B cell (primary cell): ENCODE data around the gene VSIG10L. TPM values are rescaled to one million over a fixed set of nuclear protein-coding genes. Genes with fewer than 3 reads are reported as not detected.

Experiments used
- ATAC-seq: fragments of 200-7000 bp; cut with Tn5 transposase; one replicate; pipeline ENCODE4 v1.10.0; 2021; ENCODE audit warnings: low read depth, mild to moderate bottlenecking, moderate number of reproducible peaks, moderate library complexity
- CTCF ChIA-PET: fragments of 350-600 bp; sonication (Branson Sonifier 250); formaldehyde crosslinking; loops from one replicate; lab custom pipeline; 2021; ENCODE audit warnings: antibody characterized with exemption, inconsistent platforms; lab: Charles Lee
- POLR2A ChIA-PET: fragments of 350-600 bp; sonication (Branson Sonifier 250); formaldehyde crosslinking; loops from one replicate; lab custom pipeline; 2021; ENCODE audit warnings: antibody characterized with exemption; lab: Charles Lee
- DNase-seq: peaks from one replicate; pipeline ENCODE4 v3.0.0; 2013
- H2AFZ ChIP-seq: 2 replicates; pipeline ENCODE4 v1.6.1; 2012; ENCODE audit warnings: mild to moderate bottlenecking, low read depth, low read length; ENCODE audit not compliant: insufficient read depth, poor library complexity, severe bottlenecking
- H3K27ac ChIP-seq, 2 donors: 1 replicate in 1 of 2; 2 replicates in 1 of 2; pipeline ENCODE4 v1.5.1; 2012 to 2013; ENCODE audit warnings: low read length in 2 of 2, mild to moderate bottlenecking in 2 of 2, moderate library complexity in 1 of 2
- H3K27me3 ChIP-seq, 4 experiments: fragments of 200-600 bp in 1 of 4; sonication (generic) in 1 of 4; replicated peaks in 1 of 4; 1 replicate in 2 of 4; 2 replicates in 2 of 4; pipeline versions ENCODE4 v1.6.1 to v1.7.0; 2013 to 2016; ENCODE audit warnings: low read length in 3 of 4, mild to moderate bottlenecking in 2 of 4, mixed read lengths in 1 of 4, moderate library complexity in 1 of 4; ENCODE audit not compliant: insufficient read depth in 4 of 4, control insufficient read depth in 3 of 4; ENCODE audit errors: control extremely low read depth in 1 of 4
- H3K36me3 ChIP-seq, 2 experiments: replicated peaks in 1 of 2; 1 replicate in 1 of 2; 2 replicates in 1 of 2; pipeline versions ENCODE4 v1.6.1 to v1.7.1; 2013; ENCODE audit warnings: low read length in 1 of 2; ENCODE audit not compliant: insufficient read depth in 2 of 2, control insufficient read depth in 1 of 2; ENCODE audit errors: control extremely low read depth in 1 of 2, extremely low read depth in 1 of 2
- H3K4me1 ChIP-seq, 2 donors: fragments of 200-600 bp in 1 of 2; sonication (generic) in 1 of 2; 1 replicate in 1 of 2; 2 replicates in 1 of 2; pipeline versions ENCODE4 v1.5.1 to v1.6.1; 2013 to 2017; ENCODE audit warnings: low read length in 2 of 2; ENCODE audit not compliant: control insufficient read depth in 2 of 2, insufficient read depth in 2 of 2
- H3K4me2 ChIP-seq: replicated peaks from 2 replicates; pipeline ENCODE3; 2012; ENCODE audit warnings: mild to moderate bottlenecking, low read depth, low read length; ENCODE audit not compliant: poor library complexity, severe bottlenecking
- H3K4me3 ChIP-seq, 5 experiments: fragments of 200-600 bp in 1 of 5; sonication (generic) in 1 of 5; 1 replicate in 3 of 5; 2 replicates in 2 of 5; pipeline versions ENCODE4 v1.5.1 to v1.7.0; 2011 to 2016; ENCODE audit warnings: low read length in 4 of 5, mild to moderate bottlenecking in 4 of 5, low read depth in 2 of 5, control low read depth in 1 of 5, moderate library complexity in 1 of 5; ENCODE audit not compliant: insufficient read depth in 1 of 5; ENCODE audit errors: control extremely low read depth in 1 of 5, extremely low read depth in 1 of 5
- H3K79me2 ChIP-seq: fragments of 200-600 bp; sonication (generic); one replicate; pipeline ENCODE4 v1.6.0; 2016; ENCODE audit warnings: low read length; ENCODE audit not compliant: control insufficient read depth, insufficient read depth
- H3K9ac ChIP-seq: fragments of 200-600 bp; sonication (generic); 2 replicates; pipeline ENCODE4 v1.6.1; 2017; ENCODE audit warnings: mild to moderate bottlenecking, low read length, moderate library complexity
- H3K9me3 ChIP-seq, 3 donors: one replicate each; pipeline versions ENCODE4 v1.6.1 to v1.7.1; 2013; ENCODE audit warnings: low read length in 2 of 3; ENCODE audit not compliant: control insufficient read depth in 2 of 3, insufficient read depth in 1 of 3; ENCODE audit errors: control extremely low read depth in 1 of 3
- H4K20me1 ChIP-seq: 2 replicates; pipeline ENCODE4 v1.6.0; 2012; ENCODE audit warnings: mild to moderate bottlenecking, low read length; ENCODE audit not compliant: insufficient read depth, control insufficient read depth, poor library complexity, severe bottlenecking
- H3K27ac Mint-ChIP-seq: one replicate; pipeline ENCODE4 v1.8.0; 2021; ENCODE audit warnings: mixed read lengths
- H3K27me3 Mint-ChIP-seq: one replicate; pipeline ENCODE4 v1.8.0; 2021; ENCODE audit warnings: mixed read lengths
- H3K4me1 Mint-ChIP-seq: one replicate; pipeline ENCODE4 v1.8.0; 2021; ENCODE audit warnings: mixed read lengths
- H3K4me3 Mint-ChIP-seq: one replicate; pipeline ENCODE4 v1.8.0; 2021; ENCODE audit warnings: mixed read lengths
- H3K9me3 Mint-ChIP-seq: one replicate; pipeline ENCODE4 v1.8.0; 2022; ENCODE audit warnings: mixed read lengths; ENCODE audit not compliant: insufficient read depth
- EZH2 ChIP-seq: IDR thresholded peaks from 2 replicates; pipeline ENCODE4 v1.6.1; 2012; ENCODE audit warnings: borderline replicate concordance, low read depth, mild to moderate bottlenecking, moderate library complexity, low read length; ENCODE audit not compliant: insufficient read depth, poor library complexity, severe bottlenecking
- WGBS: methylation state at CpG from one replicate; pipeline ENCODE4 v1.1.5; 2013; ENCODE audit warnings: missing lambda C conversion rate; ENCODE audit not compliant: insufficient coverage; 5-methylcytosine and 5-hydroxymethylcytosine counted together
- intact Hi-C: fragments of 100-400 bp; cut with micrococcal nuclease; formaldehyde crosslinking; loops from one replicate; pipeline ENCODE4 v1.10.0; 2022
- polyA plus RNA-seq: library from polyadenylated mRNA; depleted of rRNA; stranded (reverse); fragments of >200 nt; gene quantifications from 2 replicates; pipeline ENCODE4 v1.2.3, GENCODE V29; 2012
- total RNA-seq, 2 donors: library from RNA; stranded (reverse); fragments of 120-200 nt in 1 of 2; gene quantifications; 1 replicate in 1 of 2; 2 replicates in 1 of 2; pipeline versions ENCODE4 v1.2.3 to v1.2.4, GENCODE V29; 2013 to 2022
- TF ChIP-seq, protein P1 (sequence below): fragments of 200-600 bp; IDR thresholded peaks from one replicate; pipeline ENCODE4 v1.8.0; 2022; ENCODE audit warnings: antibody characterized with exemption, mild to moderate bottlenecking

VSIG10L gene
- total and polyA plus RNA-seq, 2 donors (not counting 1 experiment from before 2014, with no cell fraction given), result 1.3 to 1.7 TPM

- peaks cover 23% of the 10 kb centered on the region for H3K4me1 Mint-ChIP-seq
- H3K27ac Mint-ChIP-seq, result no peak overlapping the region
- no peaks in the 10 kb centered on the region for H4K20me1 ChIP-seq
- POLR2A ChIA-PET, result no interaction called here
- intact Hi-C loops, result no loop called here
- no peaks in the 10 kb centered on the region for H3K27me3 Mint-ChIP-seq
- no peaks in the 10 kb centered on the region for H3K36me3 ChIP-seq
- 96% methylated on average over 9 of the region's 13 CpGs for WGBS
- H3K4me1 ChIP-seq, result peaks cover 9 to 28% of the 10 kb centered on the region in 2 donors
- no peak overlapping the region for H3K4me3 Mint-ChIP-seq
- peaks cover 0 to 6% (median 0%) of the 10 kb centered on the region in 3 donors for H3K9me3 ChIP-seq
- H3K4me2 ChIP-seq, result no peak overlapping the region
- H3K79me2 ChIP-seq, result no peaks in the 10 kb centered on the region
- no peaks in the 10 kb centered on the region for H3K9me3 Mint-ChIP-seq
- H3K27me3 ChIP-seq, result no peaks in the 10 kb centered on the region
- ATAC-seq (no peak), DNase-seq (no peak)
- H3K27ac ChIP-seq, result no peak overlapping the region
- no peak overlapping the region for H3K4me3 ChIP-seq
- CTCF ChIA-PET, result interaction anchor here (0.6 to 7.0 kb wide), 11 partner anchors 25 to 324 kb away, joined by 3 to 70 read pairs (median 4); partner anchors contain the start of genes CLDND2 and SIGLEC10
- no peak overlapping the region for H3K9ac ChIP-seq
- TF ChIP-seq, protein P1, sequence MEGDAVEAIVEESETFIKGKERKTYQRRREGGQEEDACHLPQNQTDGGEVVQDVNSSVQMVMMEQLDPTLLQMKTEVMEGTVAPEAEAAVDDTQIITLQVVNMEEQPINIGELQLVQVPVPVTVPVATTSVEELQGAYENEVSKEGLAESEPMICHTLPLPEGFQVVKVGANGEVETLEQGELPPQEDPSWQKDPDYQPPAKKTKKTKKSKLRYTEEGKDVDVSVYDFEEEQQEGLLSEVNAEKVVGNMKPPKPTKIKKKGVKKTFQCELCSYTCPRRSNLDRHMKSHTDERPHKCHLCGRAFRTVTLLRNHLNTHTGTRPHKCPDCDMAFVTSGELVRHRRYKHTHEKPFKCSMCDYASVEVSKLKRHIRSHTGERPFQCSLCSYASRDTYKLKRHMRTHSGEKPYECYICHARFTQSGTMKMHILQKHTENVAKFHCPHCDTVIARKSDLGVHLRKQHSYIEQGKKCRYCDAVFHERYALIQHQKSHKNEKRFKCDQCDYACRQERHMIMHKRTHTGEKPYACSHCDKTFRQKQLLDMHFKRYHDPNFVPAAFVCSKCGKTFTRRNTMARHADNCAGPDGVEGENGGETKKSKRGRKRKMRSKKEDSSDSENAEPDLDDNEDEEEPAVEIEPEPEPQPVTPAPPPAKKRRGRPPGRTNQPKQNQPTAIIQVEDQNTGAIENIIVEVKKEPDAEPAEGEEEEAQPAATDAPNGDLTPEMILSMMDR, result no peak
- no peak for TF ChIP-seq EZH2
- H2AFZ ChIP-seq, result no peak overlapping the region
Measured at GRCh38 chr19:51337141-51337860, 4.6 kb downstream of the VSIG10L start.

GRCh38 chr19:51333836-51334460 lies 8.0 kb downstream of the VSIG10L start:
- CTCF ChIA-PET, result no interaction called here
- POLR2A ChIA-PET, result no interaction called here
- H3K27ac Mint-ChIP-seq, result no peak overlapping the region
- no peak for DNase-seq
- Histone ChIP-seq H3K9me3 (peaks cover 0 to 12% (median 3%) of the 10 kb centered on the region in 3 donors), H3K27ac (no peak overlapping the region), H3K4me2 (no peak overlapping the region), H3K79me2 (no peaks in the 10 kb centered on the region), H3K4me1 (peaks cover 3 to 7% of the 10 kb centered on the region in 2 donors), H3K27me3 (peaks cover 0 to 19% (median 4%) of the 10 kb centered on the region in 4 experiments), H3K36me3 (no peaks in the 10 kb centered on the region), H2AFZ (no peak overlapping the region), H3K9ac (no peak overlapping the region), H4K20me1 (no peaks in the 10 kb centered on the region), H3K4me3 (no peak overlapping the region)
- intact Hi-C loops, result no loop called here
- WGBS, result 94% methylated on average over 11 of the region's 13 CpGs
- no peak overlapping the region for H3K4me3 Mint-ChIP-seq
- ATAC-seq, result no peak
- H3K27me3 Mint-ChIP-seq, result peaks cover 21% of the 10 kb centered on the region
- peaks cover 4% of the 10 kb centered on the region for H3K9me3 Mint-ChIP-seq
- peaks cover 5% of the 10 kb centered on the region for H3K4me1 Mint-ChIP-seq
- TF ChIP-seq, protein P1, result no peak
- no peak for TF ChIP-seq EZH2
